Measurements from ENCODE around the gene PPP2R2C.

Gene PPP2R2C

DNA sequence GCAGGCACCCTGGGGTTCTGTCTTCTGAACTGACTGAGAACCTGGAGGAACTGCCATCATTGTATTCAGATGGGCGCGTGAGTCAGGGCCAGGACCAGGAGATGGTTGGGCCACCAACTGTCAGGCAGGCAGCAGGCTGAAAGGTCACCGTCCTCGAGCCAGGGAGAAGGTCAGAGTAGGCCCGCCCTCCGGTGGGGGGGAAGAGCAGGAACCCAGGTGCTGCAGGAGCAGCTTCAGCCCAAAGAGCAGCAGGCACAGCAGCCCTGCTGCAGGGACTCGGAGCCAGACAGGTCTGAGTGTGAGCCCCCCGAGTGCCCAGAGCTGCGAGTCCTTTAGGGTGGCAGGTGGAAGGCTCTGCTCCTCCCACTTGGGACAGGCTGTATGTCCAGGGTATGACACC, 176.4 kb downstream of the PPP2R2C start:
- POLR2A ChIA-PET = no interaction called here
- Histone ChIP-seq H3K4me1 (ENCODE audit: control insufficient read depth, insufficient read depth, low read length) (no peaks in the 10 kb centered on the region), H3K36me3 (ENCODE audit: control insufficient read depth in 2 of 2, insufficient read depth in 1 of 2, low read length in 2 of 2) (peaks cover 0 to 59% of the 10 kb centered on the region in 2 experiments; a peak in 1 of 3 replicates), H3K27ac (ENCODE audit: extremely low read depth, low read depth, low read length) (no peak overlapping the region), H3K4me3 (ENCODE audit: low read depth, low read length) (no peak overlapping the region), H3K9me3 (ENCODE audit: control insufficient read depth, insufficient read depth, low read depth, low read length) (no peaks in the 10 kb centered on the region)
- TF ChIP-seq ZNF16 (tag by site-specific recombination; IDR thresholded peaks at IDR 0.05; ENCODE audit: low read depth) (no peak), ZNF146 (tag by site-specific recombination; IDR thresholded peaks at IDR 0.05) (no peak), ZNF433 (tag by site-specific recombination; IDR thresholded peaks at IDR 0.05; ENCODE audit: low read depth) (no peak), ZNF658 (tag by site-specific recombination; IDR thresholded peaks at IDR 0.05) (no peak), ZFP3 (tag by site-specific recombination; IDR thresholded peaks at IDR 0.05; ENCODE audit: low read depth) (no peak), ZNF558 (tag by site-specific recombination; IDR thresholded peaks at IDR 0.05) (no peak), ZNF776 (tag by site-specific recombination; IDR thresholded peaks at IDR 0.05; ENCODE audit: borderline replicate concordance) (no peak), ZNF24 (tag by site-specific recombination; IDR thresholded peaks at IDR 0.05) (no peak)
- TF ChIP-seq, protein P1, sequence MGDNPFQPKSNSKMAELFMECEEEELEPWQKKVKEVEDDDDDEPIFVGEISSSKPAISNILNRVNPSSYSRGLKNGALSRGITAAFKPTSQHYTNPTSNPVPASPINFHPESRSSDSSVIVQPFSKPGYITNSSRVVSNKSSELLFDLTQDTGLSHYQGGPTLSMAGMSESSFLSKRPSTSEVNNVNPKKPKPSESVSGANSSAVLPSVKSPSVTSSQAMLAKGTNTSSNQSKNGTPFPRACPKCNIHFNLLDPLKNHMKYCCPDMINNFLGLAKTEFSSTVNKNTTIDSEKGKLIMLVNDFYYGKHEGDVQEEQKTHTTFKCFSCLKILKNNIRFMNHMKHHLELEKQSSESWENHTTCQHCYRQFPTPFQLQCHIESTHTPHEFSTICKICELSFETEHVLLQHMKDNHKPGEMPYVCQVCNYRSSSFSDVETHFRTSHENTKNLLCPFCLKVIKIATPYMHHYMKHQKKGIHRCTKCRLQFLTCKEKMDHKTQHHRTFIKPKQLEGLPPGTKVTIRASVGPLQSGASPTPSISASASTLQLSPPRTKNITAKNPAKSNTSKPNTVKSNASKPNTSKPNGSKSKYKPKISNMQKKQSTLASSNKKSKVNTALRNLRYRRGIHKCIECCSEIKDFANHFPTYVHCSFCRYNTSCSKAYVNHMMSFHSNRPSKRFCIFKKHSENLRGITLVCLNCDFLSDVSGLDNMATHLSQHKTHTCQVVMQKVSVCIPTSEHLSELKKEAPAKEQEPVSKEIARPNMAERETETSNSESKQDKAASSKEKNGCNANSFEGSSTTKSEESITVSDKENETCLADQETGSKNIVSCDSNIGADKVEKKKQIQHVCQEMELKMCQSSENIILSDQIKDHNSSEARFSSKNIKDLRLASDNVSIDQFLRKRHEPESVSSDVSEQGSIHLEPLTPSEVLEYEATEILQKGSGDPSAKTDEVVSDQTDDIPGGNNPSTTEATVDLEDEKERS (tag by site-specific recombination; IDR thresholded peaks at IDR 0.05) = no peak
- TF ChIP-seq, protein P2, sequence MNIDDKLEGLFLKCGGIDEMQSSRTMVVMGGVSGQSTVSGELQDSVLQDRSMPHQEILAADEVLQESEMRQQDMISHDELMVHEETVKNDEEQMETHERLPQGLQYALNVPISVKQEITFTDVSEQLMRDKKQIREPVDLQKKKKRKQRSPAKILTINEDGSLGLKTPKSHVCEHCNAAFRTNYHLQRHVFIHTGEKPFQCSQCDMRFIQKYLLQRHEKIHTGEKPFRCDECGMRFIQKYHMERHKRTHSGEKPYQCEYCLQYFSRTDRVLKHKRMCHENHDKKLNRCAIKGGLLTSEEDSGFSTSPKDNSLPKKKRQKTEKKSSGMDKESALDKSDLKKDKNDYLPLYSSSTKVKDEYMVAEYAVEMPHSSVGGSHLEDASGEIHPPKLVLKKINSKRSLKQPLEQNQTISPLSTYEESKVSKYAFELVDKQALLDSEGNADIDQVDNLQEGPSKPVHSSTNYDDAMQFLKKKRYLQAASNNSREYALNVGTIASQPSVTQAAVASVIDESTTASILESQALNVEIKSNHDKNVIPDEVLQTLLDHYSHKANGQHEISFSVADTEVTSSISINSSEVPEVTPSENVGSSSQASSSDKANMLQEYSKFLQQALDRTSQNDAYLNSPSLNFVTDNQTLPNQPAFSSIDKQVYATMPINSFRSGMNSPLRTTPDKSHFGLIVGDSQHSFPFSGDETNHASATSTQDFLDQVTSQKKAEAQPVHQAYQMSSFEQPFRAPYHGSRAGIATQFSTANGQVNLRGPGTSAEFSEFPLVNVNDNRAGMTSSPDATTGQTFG (tag by site-specific recombination; IDR thresholded peaks at IDR 0.05; ENCODE audit: borderline replicate concordance) = no peak
- TF ChIP-seq, protein P3, sequence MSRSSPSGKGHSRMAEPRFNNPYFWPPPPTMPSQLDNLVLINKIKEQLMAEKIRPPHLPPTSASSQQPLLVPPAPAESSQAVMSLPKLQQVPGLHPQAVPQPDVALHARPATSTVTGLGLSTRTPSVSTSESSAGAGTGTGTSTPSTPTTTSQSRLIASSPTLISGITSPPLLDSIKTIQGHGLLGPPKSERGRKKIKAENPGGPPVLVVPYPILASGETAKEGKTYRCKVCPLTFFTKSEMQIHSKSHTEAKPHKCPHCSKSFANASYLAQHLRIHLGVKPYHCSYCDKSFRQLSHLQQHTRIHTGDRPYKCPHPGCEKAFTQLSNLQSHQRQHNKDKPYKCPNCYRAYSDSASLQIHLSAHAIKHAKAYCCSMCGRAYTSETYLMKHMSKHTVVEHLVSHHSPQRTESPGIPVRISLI (tag by site-specific recombination; IDR thresholded peaks at IDR 0.05) = no peak
- CTCF ChIA-PET = no interaction called here

DNA sequence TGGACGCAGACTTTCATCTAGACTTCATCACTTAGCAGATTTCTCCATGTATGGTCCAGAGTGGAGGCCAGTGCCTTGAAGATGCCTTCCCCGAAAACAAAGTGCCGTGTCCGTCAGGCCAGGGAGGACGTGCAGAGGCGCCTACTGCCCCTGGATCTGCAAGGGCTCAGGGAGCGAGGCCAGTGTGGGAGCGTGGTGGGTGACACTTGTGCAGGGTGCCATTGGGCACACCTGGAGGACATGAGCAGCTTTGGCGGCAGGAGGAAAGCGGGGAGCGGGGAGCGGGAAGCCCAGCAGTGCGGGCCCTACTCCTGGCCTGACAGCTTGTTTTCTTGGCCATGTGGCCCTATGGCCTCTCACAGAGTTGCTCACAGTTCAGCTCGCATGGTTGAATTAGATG, 176.9 kb downstream of the PPP2R2C start:
- CTCF ChIA-PET = no interaction called here
- POLR2A ChIA-PET = no interaction called here

DNA sequence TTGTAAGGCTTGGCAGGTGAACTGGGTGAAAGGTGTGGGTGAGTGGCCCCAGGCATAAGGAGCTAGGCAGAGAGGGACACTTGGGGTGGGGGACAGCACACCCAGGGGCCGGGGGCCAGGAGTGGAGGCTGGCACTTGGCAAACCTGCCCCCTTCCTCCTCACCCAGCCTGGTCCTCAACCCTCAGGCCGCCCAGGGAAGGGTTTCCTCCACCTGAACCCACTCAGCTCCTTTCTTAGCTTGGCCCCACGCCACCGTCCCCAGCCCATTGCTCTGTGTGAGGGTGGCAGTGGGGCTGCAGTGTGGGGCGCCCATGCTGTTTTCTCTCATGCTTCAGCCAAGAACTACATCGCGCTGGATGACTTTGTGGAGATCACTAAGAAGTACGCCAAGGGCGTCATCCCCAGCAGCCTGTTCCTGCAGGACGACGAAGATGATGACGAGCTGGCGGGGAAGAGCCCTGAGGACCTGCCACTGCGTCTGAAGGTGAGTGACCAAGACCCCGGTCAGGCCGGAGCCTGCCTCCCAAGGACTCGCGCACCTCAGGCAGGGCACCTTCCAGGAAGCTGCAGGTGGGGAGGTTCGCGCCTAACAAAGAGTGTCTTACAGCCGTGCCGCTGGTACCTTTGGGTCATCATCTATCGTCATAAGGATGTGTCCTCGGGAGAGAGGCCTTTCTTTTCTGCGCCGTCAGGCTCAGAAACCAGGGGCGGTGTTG, 177.6 kb downstream of the PPP2R2C start:
- POLR2A ChIA-PET = no interaction called here
- CTCF ChIA-PET = no interaction called here
- Histone ChIP-seq H3K9me3 (ENCODE audit: control insufficient read depth, insufficient read depth, low read depth, low read length) (no peaks in the 10 kb centered on the region), H3K36me3 (ENCODE audit: control insufficient read depth in 2 of 2, insufficient read depth in 1 of 2, low read length in 2 of 2) (peaks cover 0 to 61% of the 10 kb centered on the region in 2 experiments; a peak in 1 of 3 replicates), H3K4me1 (ENCODE audit: control insufficient read depth, insufficient read depth, low read length) (no peaks in the 10 kb centered on the region), H3K27ac (ENCODE audit: extremely low read depth, low read depth, low read length) (no peak overlapping the region), H3K4me3 (ENCODE audit: low read depth, low read length) (no peak overlapping the region)
- no peak for TF ChIP-seq ZNF76 (tag by site-specific recombination; IDR thresholded peaks at IDR 0.05; ENCODE audit: borderline replicate concordance, low read depth)
- no peak for TF ChIP-seq ZNF19 (tag by site-specific recombination; IDR thresholded peaks at IDR 0.05; ENCODE audit: low read depth)
- TF ChIP-seq ZNF473 (tag by site-specific recombination; IDR thresholded peaks at IDR 0.05) = no peak
- no peak for TF ChIP-seq BCL11A (tag by site-specific recombination; IDR thresholded peaks at IDR 0.05; ENCODE audit: low read depth)
- no peak for TF ChIP-seq ZNF366 (tag by site-specific recombination; conservative IDR thresholded peaks at IDR 0.05)
- no peak for TF ChIP-seq ZNF169 (tag by site-specific recombination; IDR thresholded peaks at IDR 0.05)
- no peak for TF ChIP-seq ZNF10 (tag by site-specific recombination; IDR thresholded peaks at IDR 0.05)
- TF ChIP-seq, protein P4, sequence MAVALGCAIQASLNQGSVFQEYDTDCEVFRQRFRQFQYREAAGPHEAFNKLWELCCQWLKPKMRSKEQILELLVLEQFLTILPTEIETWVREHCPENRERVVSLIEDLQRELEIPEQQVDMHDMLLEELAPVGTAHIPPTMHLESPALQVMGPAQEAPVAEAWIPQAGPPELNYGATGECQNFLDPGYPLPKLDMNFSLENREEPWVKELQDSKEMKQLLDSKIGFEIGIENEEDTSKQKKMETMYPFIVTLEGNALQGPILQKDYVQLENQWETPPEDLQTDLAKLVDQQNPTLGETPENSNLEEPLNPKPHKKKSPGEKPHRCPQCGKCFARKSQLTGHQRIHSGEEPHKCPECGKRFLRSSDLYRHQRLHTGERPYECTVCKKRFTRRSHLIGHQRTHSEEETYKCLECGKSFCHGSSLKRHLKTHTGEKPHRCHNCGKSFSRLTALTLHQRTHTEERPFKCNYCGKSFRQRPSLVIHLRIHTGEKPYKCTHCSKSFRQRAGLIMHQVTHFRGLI (tag by site-specific recombination; IDR thresholded peaks at IDR 0.05) = no peak
- TF ChIP-seq, protein P5, sequence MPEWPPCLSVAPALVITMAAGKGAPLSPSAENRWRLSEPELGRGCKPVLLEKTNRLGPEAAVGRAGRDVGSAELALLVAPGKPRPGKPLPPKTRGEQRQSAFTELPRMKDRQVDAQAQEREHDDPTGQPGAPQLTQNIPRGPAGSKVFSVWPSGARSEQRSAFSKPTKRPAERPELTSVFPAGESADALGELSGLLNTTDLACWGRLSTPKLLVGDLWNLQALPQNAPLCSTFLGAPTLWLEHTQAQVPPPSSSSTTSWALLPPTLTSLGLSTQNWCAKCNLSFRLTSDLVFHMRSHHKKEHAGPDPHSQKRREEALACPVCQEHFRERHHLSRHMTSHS (tag by site-specific recombination; IDR thresholded peaks at IDR 0.05) = no peak
- no peak for TF ChIP-seq ZNF248 (tag by site-specific recombination; IDR thresholded peaks at IDR 0.05)
- no peak for TF ChIP-seq MEIS1 (CRISPR knock-in tag; IDR thresholded peaks at IDR 0.05; ENCODE audit: borderline replicate concordance)

More for the DNA sequence above, 176.9 kb downstream of the PPP2R2C start:
- Histone ChIP-seq H3K4me3 (ENCODE audit: low read depth, low read length) (no peak overlapping the region), H3K9me3 (ENCODE audit: control insufficient read depth, insufficient read depth, low read depth, low read length) (no peaks in the 10 kb centered on the region), H3K36me3 (ENCODE audit: control insufficient read depth in 2 of 2, insufficient read depth in 1 of 2, low read length in 2 of 2) (peaks cover 0 to 58% of the 10 kb centered on the region in 2 experiments; a peak in 1 of 3 replicates), H3K4me1 (ENCODE audit: control insufficient read depth, insufficient read depth, low read length) (no peaks in the 10 kb centered on the region), H3K27ac (ENCODE audit: extremely low read depth, low read depth, low read length) (no peak overlapping the region)
- TF ChIP-seq ZNF211 (tag by site-specific recombination; IDR thresholded peaks at IDR 0.05; ENCODE audit: low read depth) = no peak
- no peak for TF ChIP-seq SP2 (tag by site-specific recombination; IDR thresholded peaks at IDR 0.05)
- TF ChIP-seq ZNF837 (tag by site-specific recombination; IDR thresholded peaks at IDR 0.05) = no peak
